WTC11 (cell line): ENCODE measurements around the gene RNF39. TPM values are rescaled to one million over a fixed set of nuclear protein-coding genes. Genes with fewer than 3 reads are reported as not detected.

ENCODE experiments used
- ATAC-seq: fragments of 200-7000 bp; cut with Tn5 transposase; 2 replicates; pipeline ENCODE4 v1.10.0; 2021; ENCODE audit warnings: mild to moderate bottlenecking, moderate library complexity
- CTCF ChIA-PET: fragments of 300-600 bp; sonication (Branson Sonifier 250); formaldehyde crosslinking; loops from one replicate; lab custom pipeline; 2021; ENCODE audit warnings: antibody characterized with exemption; lab: Charles Lee
- POLR2A ChIA-PET: fragments of 350-600 bp; sonication (Branson Sonifier 250); formaldehyde crosslinking; loops from one replicate; lab custom pipeline; 2021; ENCODE audit warnings: antibody characterized with exemption; lab: Charles Lee
- DNase-seq: peaks from one replicate; pipeline ENCODE4 v3.0.0; 2021; ENCODE audit warnings: low spot score
- H3K27ac Mint-ChIP-seq: 2 replicates; pipeline ENCODE4 v1.8.0; 2021; ENCODE audit warnings: mixed read lengths
- H3K27me3 Mint-ChIP-seq: 2 replicates; pipeline ENCODE4 v1.8.0; 2021; ENCODE audit warnings: low read depth, mild to moderate bottlenecking, moderate library complexity, mixed read lengths
- H3K36me3 Mint-ChIP-seq: 2 replicates; pipeline ENCODE4 v1.8.0; 2021; ENCODE audit warnings: mixed read lengths
- H3K4me1 Mint-ChIP-seq: 2 replicates; pipeline ENCODE4 v1.8.0; 2022; ENCODE audit warnings: mixed read lengths
- H3K4me3 Mint-ChIP-seq: 2 replicates; pipeline ENCODE4 v1.8.0; 2021; ENCODE audit warnings: mild to moderate bottlenecking, moderate library complexity, mixed read lengths
- H3K9me3 Mint-ChIP-seq: 2 replicates; pipeline ENCODE4 v1.8.0; 2021; ENCODE audit warnings: mixed read lengths
- GABPB1 ChIP-seq: sonication (generic); formaldehyde crosslinking; IDR thresholded peaks from 2 replicates; pipeline ENCODE4 v1.8.1; 2023; ENCODE audit warnings: mild to moderate bottlenecking, missing genetic modification reagents
- GRHL2 ChIP-seq: fragments of 250-450 bp; sonication (Bioruptor Pico); IDR thresholded peaks from 2 replicates; pipeline ENCODE4 v1.8.0; 2022; ENCODE audit warnings: mild to moderate bottlenecking, moderate library complexity; ENCODE audit not compliant: insufficient replicate concordance, severe bottlenecking
- JUN ChIP-seq: sonication (generic); formaldehyde crosslinking; IDR thresholded peaks from 2 replicates; pipeline ENCODE4 v1.8.0; 2023; ENCODE audit warnings: mild to moderate bottlenecking, missing genetic modification reagents
- MYBL2 ChIP-seq: sonication (generic); formaldehyde crosslinking; IDR thresholded peaks from 2 replicates; pipeline ENCODE4 v1.8.1; 2023; ENCODE audit warnings: mild to moderate bottlenecking, moderate library complexity, missing genetic modification reagents
- PRRX2 ChIP-seq: fragments of 250-450 bp; sonication (Bioruptor Pico); IDR thresholded peaks from 2 replicates; pipeline ENCODE4 v1.8.0; 2021; ENCODE audit warnings: mild to moderate bottlenecking
- TCF7 ChIP-seq: sonication (generic); formaldehyde crosslinking; IDR thresholded peaks from 2 replicates; pipeline ENCODE4 v1.8.0; 2022; ENCODE audit warnings: mild to moderate bottlenecking, low read depth, missing genetic modification reagents, moderate library complexity
- TEAD4 ChIP-seq: sonication (generic); formaldehyde crosslinking; IDR thresholded peaks from 2 replicates; pipeline ENCODE4 v1.8.0; 2022; ENCODE audit warnings: mild to moderate bottlenecking, missing genetic modification reagents
- total RNA-seq: library from RNA; stranded (reverse); gene quantifications from 3 replicates; pipeline ENCODE4 v1.2.3, GENCODE V29; 2021
- TF ChIP-seq, protein P1 (sequence below): sonication (generic); formaldehyde crosslinking; IDR thresholded peaks from 2 replicates; pipeline ENCODE4 v1.8.0; 2022; ENCODE audit warnings: mild to moderate bottlenecking, missing genetic modification reagents
- TF ChIP-seq, protein P2 (sequence below): sonication (generic); formaldehyde crosslinking; IDR thresholded peaks from 2 replicates; pipeline ENCODE4 v1.8.0; 2023; ENCODE audit warnings: missing genetic modification reagents, mild to moderate bottlenecking, borderline replicate concordance
- TF ChIP-seq, protein P3 (sequence below): sonication (generic); formaldehyde crosslinking; IDR thresholded peaks from 2 replicates; pipeline ENCODE4 v1.8.1; 2023; ENCODE audit warnings: mild to moderate bottlenecking, missing genetic modification reagents, moderate library complexity
- TF ChIP-seq, protein P4 (sequence below): sonication (generic); formaldehyde crosslinking; IDR thresholded peaks from 2 replicates; pipeline ENCODE4 v1.8.1; 2023; ENCODE audit warnings: mild to moderate bottlenecking, missing genetic modification reagents, moderate library complexity
- TF ChIP-seq, protein P5 (sequence below): sonication (generic); formaldehyde crosslinking; IDR thresholded peaks from 2 replicates; pipeline ENCODE4 v1.8.0; 2023; ENCODE audit warnings: mild to moderate bottlenecking, missing genetic modification reagents
- TF ChIP-seq, protein P6 (sequence below): sonication (generic); formaldehyde crosslinking; IDR thresholded peaks from 2 replicates; pipeline ENCODE4 v1.8.0; 2022; ENCODE audit warnings: mild to moderate bottlenecking, missing genetic modification reagents
- TF ChIP-seq, protein P7 (sequence below): sonication (generic); formaldehyde crosslinking; IDR thresholded peaks from 2 replicates; pipeline ENCODE4 v1.8.1; 2022; ENCODE audit warnings: mild to moderate bottlenecking, moderate library complexity, missing genetic modification reagents
- TF ChIP-seq, protein P8 (sequence below): sonication (generic); formaldehyde crosslinking; IDR thresholded peaks from 2 replicates; pipeline ENCODE4 v1.8.1; 2022; ENCODE audit warnings: mild to moderate bottlenecking, missing genetic modification reagents, moderate library complexity, borderline replicate concordance
- TF ChIP-seq, protein P9 (sequence below): sonication (generic); formaldehyde crosslinking; conservative IDR thresholded peaks from 2 replicates; pipeline ENCODE4 v1.8.1; 2022; ENCODE audit warnings: mild to moderate bottlenecking, missing genetic modification reagents

RNF39 gene
- total RNA-seq, 1 experiment from 2014 or later: 5.1 TPM

DNA sequence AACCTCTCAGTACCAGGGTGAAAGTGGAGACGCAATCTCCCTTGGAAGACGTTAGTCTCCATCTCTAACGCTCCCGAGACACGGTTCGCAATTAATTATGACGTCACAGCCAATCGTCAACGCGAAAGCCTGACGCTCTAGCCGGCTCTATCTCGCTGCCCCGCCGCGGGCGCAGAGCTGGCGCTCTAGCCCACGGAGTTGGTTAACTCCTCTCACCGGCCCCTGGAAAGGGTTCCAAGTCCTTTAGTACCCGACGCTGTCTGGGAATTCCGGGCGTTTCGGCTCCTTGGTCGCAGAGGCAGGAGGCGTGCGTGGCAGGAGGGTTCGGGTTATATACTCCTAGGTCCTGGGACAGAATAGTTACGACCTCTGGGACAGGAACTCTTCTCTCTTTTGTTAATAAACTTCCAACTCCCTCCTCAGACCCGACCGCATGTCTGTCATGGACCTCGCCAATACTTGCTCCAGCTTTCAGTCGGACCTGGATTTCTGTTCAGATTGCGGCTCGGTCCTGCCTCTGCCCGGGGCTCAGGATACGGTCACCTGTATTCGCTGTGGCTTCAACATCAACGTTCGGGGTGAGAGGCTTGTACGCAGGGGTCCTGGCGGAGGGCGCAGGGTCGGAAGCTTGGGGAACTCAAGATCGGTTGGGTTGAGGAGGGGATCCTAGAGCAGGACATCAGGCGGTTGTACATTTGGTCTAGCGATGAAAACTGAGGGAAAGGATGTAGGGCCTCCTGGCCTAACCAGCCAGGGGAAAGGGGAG lies 14.3 kb downstream of the RNF39 start, which contains the start of gene POLR1H (continued):
- TF ChIP-seq, protein P1, sequence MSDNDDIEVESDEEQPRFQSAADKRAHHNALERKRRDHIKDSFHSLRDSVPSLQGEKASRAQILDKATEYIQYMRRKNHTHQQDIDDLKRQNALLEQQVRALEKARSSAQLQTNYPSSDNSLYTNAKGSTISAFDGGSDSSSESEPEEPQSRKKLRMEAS (CRISPR knock-in tag): no peak
- TF ChIP-seq, protein P2, sequence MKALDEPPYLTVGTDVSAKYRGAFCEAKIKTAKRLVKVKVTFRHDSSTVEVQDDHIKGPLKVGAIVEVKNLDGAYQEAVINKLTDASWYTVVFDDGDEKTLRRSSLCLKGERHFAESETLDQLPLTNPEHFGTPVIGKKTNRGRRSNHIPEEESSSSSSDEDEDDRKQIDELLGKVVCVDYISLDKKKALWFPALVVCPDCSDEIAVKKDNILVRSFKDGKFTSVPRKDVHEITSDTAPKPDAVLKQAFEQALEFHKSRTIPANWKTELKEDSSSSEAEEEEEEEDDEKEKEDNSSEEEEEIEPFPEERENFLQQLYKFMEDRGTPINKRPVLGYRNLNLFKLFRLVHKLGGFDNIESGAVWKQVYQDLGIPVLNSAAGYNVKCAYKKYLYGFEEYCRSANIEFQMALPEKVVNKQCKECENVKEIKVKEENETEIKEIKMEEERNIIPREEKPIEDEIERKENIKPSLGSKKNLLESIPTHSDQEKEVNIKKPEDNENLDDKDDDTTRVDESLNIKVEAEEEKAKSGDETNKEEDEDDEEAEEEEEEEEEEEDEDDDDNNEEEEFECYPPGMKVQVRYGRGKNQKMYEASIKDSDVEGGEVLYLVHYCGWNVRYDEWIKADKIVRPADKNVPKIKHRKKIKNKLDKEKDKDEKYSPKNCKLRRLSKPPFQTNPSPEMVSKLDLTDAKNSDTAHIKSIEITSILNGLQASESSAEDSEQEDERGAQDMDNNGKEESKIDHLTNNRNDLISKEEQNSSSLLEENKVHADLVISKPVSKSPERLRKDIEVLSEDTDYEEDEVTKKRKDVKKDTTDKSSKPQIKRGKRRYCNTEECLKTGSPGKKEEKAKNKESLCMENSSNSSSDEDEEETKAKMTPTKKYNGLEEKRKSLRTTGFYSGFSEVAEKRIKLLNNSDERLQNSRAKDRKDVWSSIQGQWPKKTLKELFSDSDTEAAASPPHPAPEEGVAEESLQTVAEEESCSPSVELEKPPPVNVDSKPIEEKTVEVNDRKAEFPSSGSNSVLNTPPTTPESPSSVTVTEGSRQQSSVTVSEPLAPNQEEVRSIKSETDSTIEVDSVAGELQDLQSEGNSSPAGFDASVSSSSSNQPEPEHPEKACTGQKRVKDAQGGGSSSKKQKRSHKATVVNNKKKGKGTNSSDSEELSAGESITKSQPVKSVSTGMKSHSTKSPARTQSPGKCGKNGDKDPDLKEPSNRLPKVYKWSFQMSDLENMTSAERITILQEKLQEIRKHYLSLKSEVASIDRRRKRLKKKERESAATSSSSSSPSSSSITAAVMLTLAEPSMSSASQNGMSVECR: no peak
- TF ChIP-seq MYBL2 (CRISPR knock-in tag) (peak; percentile 63; the same call in 1 of the 2 replicates), GRHL2 (CRISPR knock-in tag) (no peak), GABPB1 (CRISPR knock-in tag) (peak; percentile 46)
- TF ChIP-seq, protein P3, sequence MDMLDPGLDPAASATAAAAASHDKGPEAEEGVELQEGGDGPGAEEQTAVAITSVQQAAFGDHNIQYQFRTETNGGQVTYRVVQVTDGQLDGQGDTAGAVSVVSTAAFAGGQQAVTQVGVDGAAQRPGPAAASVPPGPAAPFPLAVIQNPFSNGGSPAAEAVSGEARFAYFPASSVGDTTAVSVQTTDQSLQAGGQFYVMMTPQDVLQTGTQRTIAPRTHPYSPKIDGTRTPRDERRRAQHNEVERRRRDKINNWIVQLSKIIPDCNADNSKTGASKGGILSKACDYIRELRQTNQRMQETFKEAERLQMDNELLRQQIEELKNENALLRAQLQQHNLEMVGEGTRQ (CRISPR knock-in tag): no peak

DNA sequence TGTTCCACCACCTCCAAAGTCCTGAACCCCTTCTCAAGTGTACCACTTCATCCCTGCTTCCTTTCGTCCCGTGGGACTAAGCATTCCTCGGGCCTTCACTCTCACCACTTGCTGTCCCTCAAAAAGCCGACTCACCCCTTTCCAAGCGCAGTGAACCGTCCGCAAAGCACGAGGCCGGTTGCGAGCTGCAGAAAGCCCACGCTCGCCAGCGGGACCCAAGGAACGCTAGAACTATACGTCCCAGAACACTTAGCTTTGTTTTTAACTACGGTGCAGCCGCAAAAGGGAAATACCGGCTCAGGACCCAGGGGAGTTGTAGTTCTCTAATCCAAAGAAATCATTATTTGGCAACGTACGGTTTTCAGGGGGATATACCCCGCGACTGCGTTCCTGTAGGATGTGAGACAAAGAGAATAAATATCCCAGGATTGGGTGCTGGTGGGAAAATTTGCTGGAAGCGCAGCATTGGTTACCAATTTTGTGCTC lies 14.9 kb downstream of the RNF39 start:
- Mint-ChIP-seq H3K4me3 (peak overlapping the region; percentile 98), H3K4me1 (peaks cover 23% of the 10 kb centered on the region), H3K9me3 (no peaks in the 10 kb centered on the region), H3K27ac (peak overlapping the region; percentile 94), H3K36me3 (peaks cover 14% of the 10 kb centered on the region; the same call in 1 of the 2 replicates), H3K27me3 (no peaks in the 10 kb centered on the region)
- ChIA-PET POLR2A (interaction anchor here (0.6 to 1.6 kb wide), 5 partner anchors 14 to 213 kb away, joined by 3 to 8 read pairs (median 3); no protein-coding TSS in a partner anchor), CTCF (interaction anchor here (0.9 to 3.0 kb wide), 6 partner anchors 14 to 411 kb away, joined by 3 to 16 read pairs (median 6); partner anchors contain the start of gene RNF39)
- no peak for ATAC-seq
- peak; percentile 15 for DNase-seq
- TF ChIP-seq PRRX2 (CRISPR knock-in tag) (no peak), JUN (CRISPR knock-in tag) (no peak), TEAD4 (CRISPR knock-in tag) (no peak), TCF7 (CRISPR knock-in tag) (no peak)
- TF ChIP-seq, protein P4, sequence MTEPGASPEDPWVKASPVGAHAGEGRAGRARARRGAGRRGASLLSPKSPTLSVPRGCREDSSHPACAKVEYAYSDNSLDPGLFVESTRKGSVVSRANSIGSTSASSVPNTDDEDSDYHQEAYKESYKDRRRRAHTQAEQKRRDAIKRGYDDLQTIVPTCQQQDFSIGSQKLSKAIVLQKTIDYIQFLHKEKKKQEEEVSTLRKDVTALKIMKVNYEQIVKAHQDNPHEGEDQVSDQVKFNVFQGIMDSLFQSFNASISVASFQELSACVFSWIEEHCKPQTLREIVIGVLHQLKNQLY: no peak
- TF ChIP-seq, protein P5, sequence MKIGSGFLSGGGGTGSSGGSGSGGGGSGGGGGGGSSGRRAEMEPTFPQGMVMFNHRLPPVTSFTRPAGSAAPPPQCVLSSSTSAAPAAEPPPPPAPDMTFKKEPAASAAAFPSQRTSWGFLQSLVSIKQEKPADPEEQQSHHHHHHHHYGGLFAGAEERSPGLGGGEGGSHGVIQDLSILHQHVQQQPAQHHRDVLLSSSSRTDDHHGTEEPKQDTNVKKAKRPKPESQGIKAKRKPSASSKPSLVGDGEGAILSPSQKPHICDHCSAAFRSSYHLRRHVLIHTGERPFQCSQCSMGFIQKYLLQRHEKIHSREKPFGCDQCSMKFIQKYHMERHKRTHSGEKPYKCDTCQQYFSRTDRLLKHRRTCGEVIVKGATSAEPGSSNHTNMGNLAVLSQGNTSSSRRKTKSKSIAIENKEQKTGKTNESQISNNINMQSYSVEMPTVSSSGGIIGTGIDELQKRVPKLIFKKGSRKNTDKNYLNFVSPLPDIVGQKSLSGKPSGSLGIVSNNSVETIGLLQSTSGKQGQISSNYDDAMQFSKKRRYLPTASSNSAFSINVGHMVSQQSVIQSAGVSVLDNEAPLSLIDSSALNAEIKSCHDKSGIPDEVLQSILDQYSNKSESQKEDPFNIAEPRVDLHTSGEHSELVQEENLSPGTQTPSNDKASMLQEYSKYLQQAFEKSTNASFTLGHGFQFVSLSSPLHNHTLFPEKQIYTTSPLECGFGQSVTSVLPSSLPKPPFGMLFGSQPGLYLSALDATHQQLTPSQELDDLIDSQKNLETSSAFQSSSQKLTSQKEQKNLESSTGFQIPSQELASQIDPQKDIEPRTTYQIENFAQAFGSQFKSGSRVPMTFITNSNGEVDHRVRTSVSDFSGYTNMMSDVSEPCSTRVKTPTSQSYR (CRISPR knock-in tag): no peak
- TF ChIP-seq, protein P3 (CRISPR knock-in tag): no peak
- TF ChIP-seq, protein P6, sequence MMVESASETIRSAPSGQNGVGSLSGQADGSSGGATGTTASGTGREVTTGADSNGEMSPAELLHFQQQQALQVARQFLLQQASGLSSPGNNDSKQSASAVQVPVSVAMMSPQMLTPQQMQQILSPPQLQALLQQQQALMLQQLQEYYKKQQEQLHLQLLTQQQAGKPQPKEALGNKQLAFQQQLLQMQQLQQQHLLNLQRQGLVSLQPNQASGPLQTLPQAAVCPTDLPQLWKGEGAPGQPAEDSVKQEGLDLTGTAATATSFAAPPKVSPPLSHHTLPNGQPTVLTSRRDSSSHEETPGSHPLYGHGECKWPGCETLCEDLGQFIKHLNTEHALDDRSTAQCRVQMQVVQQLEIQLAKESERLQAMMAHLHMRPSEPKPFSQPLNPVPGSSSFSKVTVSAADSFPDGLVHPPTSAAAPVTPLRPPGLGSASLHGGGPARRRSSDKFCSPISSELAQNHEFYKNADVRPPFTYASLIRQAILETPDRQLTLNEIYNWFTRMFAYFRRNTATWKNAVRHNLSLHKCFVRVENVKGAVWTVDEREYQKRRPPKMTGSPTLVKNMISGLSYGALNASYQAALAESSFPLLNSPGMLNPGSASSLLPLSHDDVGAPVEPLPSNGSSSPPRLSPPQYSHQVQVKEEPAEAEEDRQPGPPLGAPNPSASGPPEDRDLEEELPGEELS (CRISPR knock-in tag): no peak
- TF ChIP-seq, protein P7, sequence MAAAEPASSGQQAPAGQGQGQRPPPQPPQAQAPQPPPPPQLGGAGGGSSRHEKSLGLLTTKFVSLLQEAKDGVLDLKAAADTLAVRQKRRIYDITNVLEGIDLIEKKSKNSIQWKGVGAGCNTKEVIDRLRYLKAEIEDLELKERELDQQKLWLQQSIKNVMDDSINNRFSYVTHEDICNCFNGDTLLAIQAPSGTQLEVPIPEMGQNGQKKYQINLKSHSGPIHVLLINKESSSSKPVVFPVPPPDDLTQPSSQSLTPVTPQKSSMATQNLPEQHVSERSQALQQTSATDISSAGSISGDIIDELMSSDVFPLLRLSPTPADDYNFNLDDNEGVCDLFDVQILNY (CRISPR knock-in tag): no peak
- TF ChIP-seq, protein P1 (CRISPR knock-in tag): no peak
- TF ChIP-seq, protein P8, sequence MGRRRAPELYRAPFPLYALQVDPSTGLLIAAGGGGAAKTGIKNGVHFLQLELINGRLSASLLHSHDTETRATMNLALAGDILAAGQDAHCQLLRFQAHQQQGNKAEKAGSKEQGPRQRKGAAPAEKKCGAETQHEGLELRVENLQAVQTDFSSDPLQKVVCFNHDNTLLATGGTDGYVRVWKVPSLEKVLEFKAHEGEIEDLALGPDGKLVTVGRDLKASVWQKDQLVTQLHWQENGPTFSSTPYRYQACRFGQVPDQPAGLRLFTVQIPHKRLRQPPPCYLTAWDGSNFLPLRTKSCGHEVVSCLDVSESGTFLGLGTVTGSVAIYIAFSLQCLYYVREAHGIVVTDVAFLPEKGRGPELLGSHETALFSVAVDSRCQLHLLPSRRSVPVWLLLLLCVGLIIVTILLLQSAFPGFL: no peak
- TF ChIP-seq, protein P9, sequence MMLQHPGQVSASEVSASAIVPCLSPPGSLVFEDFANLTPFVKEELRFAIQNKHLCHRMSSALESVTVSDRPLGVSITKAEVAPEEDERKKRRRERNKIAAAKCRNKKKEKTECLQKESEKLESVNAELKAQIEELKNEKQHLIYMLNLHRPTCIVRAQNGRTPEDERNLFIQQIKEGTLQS (CRISPR knock-in tag): no peak
